ENCODE data around the gene ATG2B.
A peak's percentile ranks its signal among the peaks of the same experiment; 100 is the strongest.

ATG2B gene

GRCh38 chr14:96270565-96271420 lies 92.3 kb downstream of the ATG2B start:
- no peak for DNase-seq (ENCODE audit: low spot score)

GRCh38 chr14:96269359-96269710 lies 93.8 kb downstream of the ATG2B start:
- DNase-seq (ENCODE audit: low spot score) = no peak

- DNase-seq (ENCODE audit: low spot score) = peak; percentile 51
Observed at GRCh38 chr14:96268431-96269358, 94.4 kb downstream of the ATG2B start.

- DNase-seq (ENCODE audit: low spot score) = no peak
Observed at GRCh38 chr14:96267916-96268315, 95.2 kb downstream of the ATG2B start.

GRCh38 chr14:96267336-96267735 lies 95.8 kb downstream of the ATG2B start:
- no peak for DNase-seq (ENCODE audit: low spot score)

GRCh38 chr14:96265383-96266095 lies 97.6 kb downstream of the ATG2B start:
- DNase-seq (ENCODE audit: low spot score) = no peak

GRCh38 chr14:96264853-96265252 lies 98.3 kb downstream of the ATG2B start:
- DNase-seq (ENCODE audit: low spot score) = peak; percentile 28

GRCh38 chr14:96264200-96264553 lies 99.0 kb downstream of the ATG2B start:
- DNase-seq (ENCODE audit: low spot score) = no peak

- no peak for DNase-seq (ENCODE audit: low spot score)
Observed at GRCh38 chr14:96263347-96264199, 99.6 kb downstream of the ATG2B start.

GRCh38 chr14:96261772-96262655 lies 101.1 kb downstream of the ATG2B start:
- no peak for DNase-seq (ENCODE audit: low spot score)

GRCh38 chr14:96261053-96261452 lies 102.1 kb downstream of the ATG2B start:
- DNase-seq (ENCODE audit: low spot score) = no peak

- peak; percentile 21 for DNase-seq (ENCODE audit: low spot score)
Observed at GRCh38 chr14:96260341-96260821, 102.8 kb downstream of the ATG2B start.

GRCh38 chr14:96257900-96258299 lies 105.2 kb downstream of the ATG2B start:
- DNase-seq (ENCODE audit: low spot score) = no peak

- DNase-seq (ENCODE audit: low spot score) = no peak
Observed at GRCh38 chr14:96257056-96257455, 106.1 kb downstream of the ATG2B start.

GRCh38 chr14:96256407-96256806 lies 106.7 kb downstream of the ATG2B start:
- no peak for DNase-seq (ENCODE audit: low spot score)

- DNase-seq (ENCODE audit: low spot score) = no peak
Observed at GRCh38 chr14:96255501-96256366, 107.4 kb downstream of the ATG2B start, which contains the start of gene BDKRB1. Gene BDKRB1, plus strand, starts transcription at chr14:96256210. Its CDS starts 7,473 bp downstream, at chr14:96263683.

GRCh38 chr14:96254687-96255086 lies 108.5 kb downstream of the ATG2B start:
- no peak for DNase-seq (ENCODE audit: low spot score)

- DNase-seq (ENCODE audit: low spot score) = peak; percentile 35
Observed at GRCh38 chr14:96252999-96253539, 110.1 kb downstream of the ATG2B start.

All from SW480 (cell line).